ENCODE results near the gene QRSL1.
"Not testable (repeated sequence)": the region's sequence is repeated elsewhere in the genome, so short reads cannot be mapped to it uniquely, and the experiment has no call there.

Gene QRSL1, protein sequence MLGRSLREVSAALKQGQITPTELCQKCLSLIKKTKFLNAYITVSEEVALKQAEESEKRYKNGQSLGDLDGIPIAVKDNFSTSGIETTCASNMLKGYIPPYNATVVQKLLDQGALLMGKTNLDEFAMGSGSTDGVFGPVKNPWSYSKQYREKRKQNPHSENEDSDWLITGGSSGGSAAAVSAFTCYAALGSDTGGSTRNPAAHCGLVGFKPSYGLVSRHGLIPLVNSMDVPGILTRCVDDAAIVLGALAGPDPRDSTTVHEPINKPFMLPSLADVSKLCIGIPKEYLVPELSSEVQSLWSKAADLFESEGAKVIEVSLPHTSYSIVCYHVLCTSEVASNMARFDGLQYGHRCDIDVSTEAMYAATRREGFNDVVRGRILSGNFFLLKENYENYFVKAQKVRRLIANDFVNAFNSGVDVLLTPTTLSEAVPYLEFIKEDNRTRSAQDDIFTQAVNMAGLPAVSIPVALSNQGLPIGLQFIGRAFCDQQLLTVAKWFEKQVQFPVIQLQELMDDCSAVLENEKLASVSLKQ

DNA sequence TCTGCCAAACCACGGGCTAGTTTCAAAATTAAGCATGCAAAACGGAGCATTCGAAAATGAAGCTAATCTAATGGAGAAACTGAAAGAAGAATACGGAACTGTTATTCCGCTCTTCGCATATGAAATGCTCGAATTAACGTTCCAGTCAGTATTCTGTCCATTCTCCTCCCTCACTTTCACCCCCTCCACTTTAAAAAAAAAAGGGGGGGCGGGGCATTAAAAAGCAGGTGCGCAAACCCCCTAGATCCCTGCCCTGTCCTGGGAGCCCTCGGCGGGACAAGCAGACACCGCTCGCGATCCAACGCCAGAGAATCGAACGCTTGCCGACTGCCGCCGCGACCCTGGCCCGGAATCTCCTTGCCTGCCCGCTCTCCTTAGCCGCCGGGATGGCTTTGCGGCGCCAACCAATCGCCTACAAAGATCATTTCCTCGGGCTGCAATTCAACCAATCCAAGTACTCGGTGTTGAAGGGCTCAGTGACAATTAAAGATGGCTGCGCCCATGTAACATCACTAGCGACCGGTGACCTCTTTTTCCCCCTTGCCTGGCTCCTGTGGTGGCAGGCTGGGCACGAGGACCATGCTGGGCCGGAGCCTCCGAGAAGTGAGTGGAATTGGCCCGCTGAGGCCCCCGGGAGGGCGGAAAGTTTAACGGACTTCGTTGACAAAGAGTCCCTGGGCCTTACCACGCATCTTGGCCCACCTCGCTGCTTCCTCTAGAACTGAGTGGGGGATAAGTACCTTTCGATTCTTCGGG is at the start of gene QRSL1, which contains the start of gene RTN4IP1:
TSS of gene QRSL1 (plus strand) at position 476 of the 756 bp plus-strand sequence. CDS start at position 580, 104 bp downstream.
TSS of gene RTN4IP1 (minus strand) at position 396 of the 756 bp plus-strand sequence. CDS start 477 bp downstream, outside the sequence.
- DNase-seq = peak; percentile 91

DNA sequence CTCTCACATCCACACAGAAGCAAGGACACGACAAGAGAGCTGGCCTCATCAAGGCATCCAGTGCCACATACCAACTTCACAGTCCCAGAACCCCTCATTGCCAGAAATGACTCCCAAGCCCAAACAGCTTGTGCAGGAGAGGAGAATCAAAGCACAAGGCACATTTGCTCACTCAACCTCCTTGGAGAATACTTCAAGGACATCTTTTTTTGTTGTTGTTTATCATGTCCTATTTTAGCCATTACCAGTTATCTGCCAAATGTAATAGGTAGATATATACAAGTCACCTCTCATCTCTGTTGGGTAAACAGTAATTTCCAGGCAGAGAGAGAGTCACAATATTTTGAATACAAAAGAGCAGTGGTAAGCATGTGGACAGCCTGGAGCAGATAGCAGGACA is 47.9 kb upstream of the QRSL1 start:
- DNase-seq = no peak

DNA sequence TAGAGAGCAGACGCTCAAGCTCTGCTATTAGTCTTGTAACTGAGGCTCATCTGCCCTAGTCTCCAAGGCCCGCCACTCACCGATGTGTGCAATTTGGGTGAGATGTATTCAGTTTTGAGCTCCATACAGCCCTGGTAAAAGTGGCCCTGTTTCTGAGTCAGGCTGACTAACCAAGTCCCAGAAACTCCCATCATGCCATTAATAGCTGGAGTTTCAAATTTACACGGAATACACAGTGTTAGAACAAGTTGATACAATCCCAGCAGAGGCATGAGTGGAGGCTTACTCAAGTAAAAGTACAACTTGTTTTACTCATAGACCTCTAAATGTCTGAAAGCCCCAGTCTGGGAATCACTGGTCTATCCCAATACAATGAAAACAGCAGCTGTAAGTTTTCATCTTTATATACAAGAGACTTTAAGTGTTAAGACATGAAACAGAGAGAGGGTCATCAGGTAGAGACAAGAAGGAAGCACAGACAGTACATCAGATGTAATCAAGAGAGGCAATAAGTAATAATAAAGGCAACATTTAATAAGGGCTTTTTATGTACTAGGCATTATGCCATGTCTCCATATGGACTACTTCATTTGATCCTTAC is 42.5 kb upstream of the QRSL1 start:
- no peak for DNase-seq

DNA sequence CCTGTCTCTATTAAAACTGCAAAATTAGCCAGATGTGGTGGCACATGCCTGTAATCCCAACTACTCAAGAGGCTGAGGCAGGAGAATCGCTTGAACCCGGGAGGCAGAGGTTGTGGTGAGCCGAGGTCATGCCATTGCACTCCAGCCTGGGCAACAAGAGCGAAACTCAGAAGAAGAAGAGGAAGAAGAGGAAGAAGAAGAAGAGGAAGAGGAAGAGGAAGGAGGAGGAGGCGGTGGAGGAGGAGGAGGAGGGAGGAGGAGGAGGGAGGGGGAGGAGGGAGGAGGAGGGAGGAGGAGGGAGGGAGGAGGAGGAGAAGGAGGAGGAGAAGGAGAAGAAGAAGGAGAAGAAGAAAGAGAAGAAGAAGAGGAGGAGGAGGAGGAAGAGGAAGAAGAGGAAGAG is 40.4 kb upstream of the QRSL1 start:
- DNase-seq = not testable (repeated sequence)

DNA sequence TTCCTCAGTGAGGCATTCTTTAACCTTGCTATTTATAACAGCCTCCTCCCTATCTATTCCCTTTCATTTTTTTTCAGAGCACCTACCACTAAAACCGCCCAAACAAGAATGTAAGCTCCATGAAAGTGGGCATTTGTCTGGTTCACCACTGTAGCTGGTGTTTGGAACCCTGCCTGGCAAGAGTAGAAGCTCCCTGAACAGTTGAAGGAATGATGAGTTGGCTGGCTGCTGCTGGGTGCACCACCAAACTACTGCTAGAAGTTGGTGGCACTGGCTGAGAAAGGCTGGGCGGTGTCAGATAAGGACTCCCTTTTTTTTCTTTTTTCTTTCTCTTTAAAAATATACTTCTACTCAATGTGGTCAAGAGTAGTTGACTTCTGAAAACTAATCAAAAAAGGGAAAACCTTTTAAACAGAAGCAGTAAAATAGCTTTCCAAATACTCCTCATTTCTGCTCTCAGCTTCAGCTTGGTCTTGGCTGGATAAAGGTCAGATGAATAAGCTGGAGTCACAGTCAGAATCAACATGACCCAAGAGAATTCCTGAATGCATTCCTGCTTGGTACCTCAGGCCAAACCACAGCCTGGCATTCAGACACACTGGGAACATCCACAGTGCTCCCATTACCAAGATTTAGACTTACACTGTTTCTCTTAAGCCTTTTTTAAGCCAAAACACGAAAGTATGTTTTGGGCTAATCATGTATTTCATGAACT is 38.1 kb upstream of the QRSL1 start:
- no peak for DNase-seq

DNA sequence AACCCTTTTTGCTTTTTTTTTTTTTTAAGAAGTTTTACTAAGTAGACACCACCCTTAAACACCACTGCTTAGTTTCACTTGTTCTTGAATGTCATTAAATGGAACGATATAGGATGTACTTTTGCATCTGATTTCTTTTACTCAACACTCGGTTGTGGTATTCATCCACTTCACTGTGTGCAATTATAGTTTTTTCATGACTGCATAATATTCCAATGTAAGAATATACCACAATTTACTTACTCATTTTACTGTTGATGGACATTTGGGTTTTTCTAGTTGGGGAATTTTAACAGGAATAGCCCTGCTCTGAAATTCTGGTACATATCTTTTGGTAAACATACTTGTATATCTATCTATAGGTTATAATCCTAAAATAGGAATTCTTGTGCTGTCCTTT is 29.9 kb upstream of the QRSL1 start:
- DNase-seq = no peak

DNA sequence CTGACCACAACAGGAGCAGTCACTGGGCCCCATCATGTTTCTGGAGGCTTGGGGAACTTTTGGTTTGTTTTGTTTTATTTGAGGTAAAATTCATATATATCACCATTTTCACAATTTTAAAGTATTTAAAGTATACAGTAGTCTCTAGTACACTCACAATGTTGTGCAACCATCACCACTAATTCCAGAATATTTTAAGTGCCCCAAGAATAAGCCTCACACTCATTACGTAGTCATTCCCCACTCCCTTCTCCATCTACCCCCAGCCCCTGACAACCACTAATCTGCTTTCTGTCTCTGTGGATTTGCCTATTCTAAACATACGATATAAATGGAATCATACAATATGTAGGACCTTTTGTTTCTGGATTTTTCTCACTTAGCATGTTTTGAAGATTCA is 29.0 kb upstream of the QRSL1 start:
- DNase-seq = no peak

DNA sequence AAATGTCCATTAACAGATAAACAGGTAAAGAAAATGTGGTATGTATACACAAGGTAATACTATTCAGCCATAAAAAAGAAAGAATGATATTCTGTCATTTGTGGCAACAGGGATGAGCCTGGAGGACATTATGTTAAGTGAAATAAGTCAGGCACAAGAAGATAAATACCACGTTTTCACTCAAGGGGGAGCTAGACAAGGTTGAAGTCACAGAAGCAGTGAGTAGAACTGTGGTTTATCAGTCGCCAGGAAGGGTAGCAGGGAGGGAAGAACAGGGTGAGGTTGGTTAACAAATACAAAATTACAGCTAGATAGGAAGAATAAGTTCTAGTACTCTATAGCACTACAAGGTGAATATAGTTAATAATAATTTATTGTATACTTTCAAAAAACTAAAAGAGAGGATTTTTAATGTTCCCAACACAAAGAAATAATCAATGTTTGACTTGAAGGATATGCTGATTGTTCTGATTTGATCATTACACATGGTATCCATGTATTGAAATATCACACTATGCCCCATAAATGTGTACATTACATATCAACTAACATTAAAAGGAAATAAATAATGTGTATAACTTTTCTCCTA is 21.2 kb upstream of the QRSL1 start:
- peak; percentile 80 for DNase-seq

DNA sequence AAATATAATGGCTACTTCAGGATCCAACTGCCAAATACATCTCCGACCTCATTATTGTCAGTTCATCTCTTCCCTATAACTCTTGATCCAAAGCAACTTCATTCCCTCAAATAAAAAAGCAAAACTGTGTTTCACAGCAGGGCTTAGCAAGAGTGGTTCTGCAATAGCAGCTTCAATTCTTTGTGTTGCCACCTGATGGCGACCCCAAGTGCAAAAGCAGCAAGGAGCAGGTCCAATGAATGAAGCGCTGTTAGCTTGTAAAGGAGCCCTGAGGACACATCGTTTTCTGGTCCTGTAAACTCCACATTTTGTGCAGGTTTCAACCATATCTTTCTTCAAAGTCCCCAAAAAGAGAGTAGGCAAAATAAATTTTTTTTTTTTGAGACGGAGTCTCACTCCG is 19.7 kb upstream of the QRSL1 start:
- DNase-seq = peak; percentile 56

DNA sequence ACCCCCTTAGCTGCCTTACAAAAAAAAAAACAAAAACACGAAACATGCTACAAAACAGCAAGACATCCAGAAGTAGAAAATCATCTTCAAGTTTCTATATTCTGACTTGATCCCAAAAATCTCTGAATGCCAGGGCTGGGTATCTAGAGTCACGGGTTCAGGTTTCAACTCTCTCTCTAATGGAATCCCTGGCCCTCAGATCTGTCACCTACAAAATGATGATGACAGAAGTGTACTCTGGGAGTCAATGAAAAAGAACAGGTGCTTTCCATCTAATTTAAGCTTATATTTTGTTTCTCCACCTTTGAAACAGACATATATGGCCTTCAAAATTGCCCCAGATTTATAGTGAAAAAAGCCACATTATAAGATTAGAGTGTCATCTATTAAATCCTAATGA is 18.3 kb upstream of the QRSL1 start:
- no peak for DNase-seq

DNA sequence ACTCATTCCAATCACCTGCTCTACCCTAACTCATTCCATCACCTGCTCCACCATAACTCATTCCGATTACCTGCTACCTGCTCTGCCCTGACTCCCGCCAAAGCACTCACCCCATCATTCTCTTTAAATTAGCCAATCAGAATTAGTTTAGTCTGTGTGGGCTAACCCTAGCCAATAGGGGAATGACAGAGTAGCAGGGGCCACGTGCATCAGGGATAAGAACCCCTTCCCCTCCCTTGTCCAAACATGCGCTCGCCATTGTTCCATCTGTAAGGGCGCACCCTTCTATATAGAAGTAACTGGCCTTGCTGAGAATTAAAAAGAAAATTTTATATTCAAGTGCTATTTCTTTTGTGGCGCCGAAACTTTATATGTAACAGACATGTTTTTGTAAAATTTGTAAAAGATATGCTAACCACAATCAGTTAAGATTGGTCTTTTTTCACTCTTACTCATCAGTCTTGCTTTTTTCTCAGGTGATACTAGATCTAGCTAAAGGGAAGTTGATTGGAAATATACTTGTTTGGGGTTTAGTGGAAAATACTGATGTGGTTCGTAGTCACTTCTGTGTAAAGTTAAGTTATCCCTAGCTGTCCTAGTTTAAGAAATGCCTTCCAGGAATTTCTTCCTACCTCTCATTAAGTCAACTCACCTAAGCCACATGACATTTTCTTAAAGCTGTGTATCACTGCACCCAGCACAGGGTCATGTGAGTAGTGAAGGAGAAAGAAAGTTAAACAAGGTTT is 16.5 kb upstream of the QRSL1 start:
- DNase-seq = no peak

DNA sequence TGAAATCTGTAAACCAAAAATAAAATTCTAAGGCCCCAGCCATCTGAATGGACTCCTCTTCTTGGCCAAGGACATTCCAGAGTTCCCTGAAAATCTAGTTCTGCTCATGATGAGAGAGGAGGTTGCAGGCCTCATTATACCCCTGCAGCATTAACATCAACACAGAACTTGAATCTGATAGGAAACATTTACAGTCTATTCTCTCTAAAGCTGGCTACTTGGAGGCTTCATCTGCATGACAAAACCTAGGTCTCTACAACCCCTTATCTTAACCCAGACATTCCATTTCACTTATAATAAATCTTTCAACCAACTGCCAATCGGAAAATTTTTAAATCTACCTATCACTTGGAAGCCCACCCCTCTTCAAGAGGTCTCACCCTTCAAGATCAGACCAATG is 15.8 kb upstream of the QRSL1 start:
- no peak for DNase-seq

DNA sequence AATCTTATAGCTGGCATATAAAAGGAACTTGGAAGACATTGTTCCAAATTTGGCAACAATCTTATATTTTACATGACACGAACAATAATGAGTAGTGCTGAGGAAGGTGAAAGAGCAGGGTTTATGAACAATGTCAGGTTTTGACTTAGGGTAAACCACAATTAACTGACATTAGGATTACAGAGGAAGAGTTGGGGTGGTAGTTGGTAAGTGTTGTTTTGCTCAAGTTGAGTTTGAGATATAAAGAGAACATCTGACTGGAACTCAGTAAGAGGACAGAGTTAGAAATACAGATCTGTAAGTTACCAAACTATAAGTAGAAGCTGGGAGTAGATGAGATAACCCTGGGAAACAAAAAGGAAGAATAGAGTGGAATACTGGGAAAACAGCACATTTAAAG is 15.2 kb upstream of the QRSL1 start:
- no peak for DNase-seq

DNA sequence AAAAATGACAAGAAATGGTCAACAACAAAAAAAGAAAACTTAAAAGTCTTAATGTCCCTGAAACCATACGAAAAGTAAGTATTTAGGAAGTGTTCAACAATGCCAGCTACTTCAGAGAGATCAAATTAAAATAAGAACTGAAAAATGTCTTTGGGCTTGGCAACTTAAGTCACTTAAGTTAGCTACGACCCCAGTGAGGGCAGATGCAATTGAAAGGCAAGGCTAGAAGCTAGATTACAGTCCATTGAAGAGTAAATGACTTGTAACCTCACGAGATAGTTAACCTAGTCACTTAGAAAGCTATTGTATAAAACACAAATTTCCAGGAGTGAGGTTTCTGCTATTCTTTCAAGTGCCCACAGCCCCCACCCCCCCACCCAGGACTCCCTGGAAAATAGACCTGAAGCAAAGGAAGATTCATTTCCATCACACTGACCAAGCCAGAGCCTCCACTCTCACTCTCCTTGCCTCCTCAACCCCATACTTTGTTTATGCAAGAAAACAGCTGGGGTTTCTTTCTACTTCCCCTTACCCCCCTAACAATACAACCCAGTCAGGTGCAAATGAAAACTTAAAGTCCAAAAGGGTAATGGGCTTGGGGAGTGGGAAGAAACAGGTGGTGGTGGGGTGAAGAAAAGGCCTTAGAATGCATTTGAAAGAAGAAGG is 14.7 kb upstream of the QRSL1 start:
- DNase-seq = no peak

DNA sequence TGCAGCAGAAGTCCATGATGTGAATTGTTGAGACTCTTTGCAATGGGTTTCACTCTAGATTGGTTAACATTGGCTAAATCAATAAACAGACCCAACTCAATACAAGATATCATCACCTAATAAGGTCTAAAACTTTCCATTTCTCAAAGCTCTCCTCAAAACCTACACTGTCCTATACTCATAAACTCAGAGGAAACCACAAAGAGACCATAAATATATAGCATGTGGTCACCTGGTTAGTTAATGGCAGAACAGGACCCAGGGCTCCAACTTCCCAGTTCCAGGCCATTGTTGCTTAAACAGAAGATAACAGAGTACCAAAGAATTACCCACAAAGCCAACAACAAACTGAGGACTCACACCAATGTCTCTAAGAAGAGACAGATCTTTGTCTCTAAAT is 12.1 kb upstream of the QRSL1 start:
- DNase-seq = no peak

DNA sequence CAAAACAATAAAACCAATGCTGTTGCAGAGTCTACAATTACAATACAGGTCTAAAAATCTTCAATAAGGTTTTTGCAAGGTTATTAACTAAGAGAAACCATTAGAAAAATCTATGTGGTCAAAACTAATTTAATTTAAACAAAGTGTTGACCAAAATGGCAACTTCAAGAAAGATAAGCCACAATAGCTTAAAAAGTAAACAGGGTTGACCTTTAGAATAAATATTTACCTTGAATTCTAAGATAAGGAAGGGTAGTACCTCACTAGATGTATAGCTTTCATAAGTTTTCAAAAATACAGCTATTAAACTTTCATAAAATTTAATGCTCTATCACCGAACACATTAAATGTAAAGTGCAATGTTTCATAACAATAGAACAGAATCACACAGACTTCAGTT is 11.5 kb upstream of the QRSL1 start:
- no peak for DNase-seq

DNA sequence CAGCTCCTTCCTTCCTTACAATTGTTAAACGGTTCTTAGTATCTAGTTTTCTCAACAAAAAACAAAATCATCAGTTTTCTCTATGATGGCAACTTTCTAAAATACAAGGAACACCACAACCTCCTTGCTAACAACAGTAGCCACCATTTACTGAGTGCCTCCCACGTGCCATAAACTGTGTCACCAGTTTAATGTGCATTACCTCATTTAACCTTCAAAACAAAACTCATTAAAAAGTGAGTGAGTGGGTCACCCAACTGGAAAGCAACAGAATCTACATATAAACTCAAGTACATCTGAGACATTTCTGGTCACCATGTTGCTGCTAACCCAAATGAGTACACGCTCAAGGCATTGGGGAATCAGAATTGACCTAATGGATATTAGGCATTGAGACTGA is 11.1 kb upstream of the QRSL1 start:
- no peak for DNase-seq

DNA sequence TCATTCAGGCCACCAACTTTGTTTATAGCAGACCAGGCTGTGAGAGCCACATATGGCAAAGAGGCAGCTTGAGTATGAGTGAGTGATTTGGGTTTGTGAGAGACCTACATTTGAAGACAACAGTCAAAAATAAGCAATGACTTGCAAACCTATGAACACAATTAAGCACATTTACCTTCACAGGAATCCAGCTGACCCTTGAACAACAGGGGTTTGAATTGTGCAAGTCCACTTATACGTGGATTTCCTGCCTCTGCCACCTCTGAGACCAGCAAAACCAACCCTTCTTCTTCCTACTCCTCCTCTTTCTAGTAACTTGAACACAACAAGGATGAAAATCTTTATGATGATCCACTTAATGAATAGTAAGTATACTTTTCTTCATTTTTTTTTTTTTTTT is 10.2 kb upstream of the QRSL1 start:
- no peak for DNase-seq

DNA sequence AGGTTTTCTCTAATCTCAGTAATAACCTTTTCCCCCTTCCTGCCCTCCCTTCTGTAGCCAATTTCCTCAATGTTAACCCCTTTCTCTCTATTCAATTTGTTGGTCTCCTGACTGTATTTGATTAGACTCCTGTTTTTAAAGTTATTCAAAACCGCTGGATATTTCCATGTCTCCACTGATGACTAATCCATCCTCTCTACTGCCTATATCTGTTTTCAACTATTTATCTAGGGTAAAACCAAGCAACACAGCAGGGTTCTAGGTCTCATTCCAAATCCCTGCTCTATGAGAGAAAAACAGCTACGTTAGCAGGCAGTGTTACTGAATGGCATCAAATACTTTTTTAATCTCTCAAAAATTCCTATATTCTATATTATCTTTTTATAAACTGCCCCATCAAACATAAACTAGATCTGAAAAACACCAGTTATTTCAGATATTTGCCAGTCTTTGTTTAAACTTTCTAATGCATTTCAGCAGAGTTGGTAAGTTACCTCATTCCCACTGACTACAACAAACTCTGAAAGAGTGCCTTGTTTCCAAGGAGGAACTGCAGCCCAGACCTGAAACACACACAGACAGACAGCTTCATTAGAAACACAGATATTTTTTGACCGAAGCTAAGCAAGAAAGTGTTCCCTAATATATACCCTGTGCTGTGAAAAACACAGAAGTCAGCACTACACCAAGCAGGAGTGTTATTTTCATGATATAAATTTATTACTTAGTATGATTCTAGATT is 8.3 kb upstream of the QRSL1 start:
- DNase-seq = no peak

DNA sequence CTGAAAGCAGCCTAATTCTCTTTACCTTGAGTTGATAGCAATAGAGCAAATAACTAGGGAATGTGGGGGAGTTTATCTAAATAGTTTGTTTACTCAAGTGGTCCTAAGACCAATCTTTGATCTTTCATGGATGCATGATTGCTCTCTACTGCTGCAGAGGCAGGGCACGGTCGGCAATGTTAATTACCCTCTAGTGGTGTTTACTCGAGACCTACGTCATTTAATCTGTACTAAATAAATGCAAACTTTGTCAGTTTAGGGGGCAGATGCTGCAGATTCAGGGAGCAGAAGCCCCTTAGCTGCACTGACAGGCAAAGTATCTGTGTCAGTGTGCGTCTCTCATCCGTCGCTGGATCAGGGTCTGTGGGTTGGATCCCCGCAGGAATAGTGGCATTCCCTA is 7.0 kb upstream of the QRSL1 start:
- no peak for DNase-seq

All from DMS53 (cell line).